Endothelial cell of umbilical vein (primary cell): ENCODE results near the gene CLNK. TPM values are rescaled to one million over a fixed set of nuclear protein-coding genes. Genes with fewer than 3 reads are reported as not detected.

Experiments
- BruUV-seq: library from RNA; stranded (reverse); fragments of 400-500 nt; replicated peaks from 2 replicates; lab custom pipeline; 2021; lab: Mats Ljungman, UMichigan
- CTCF ChIA-PET: fragments of 300-600, 350-600 bp; sonication (Branson Sonifier 250); formaldehyde crosslinking; loops from one replicate; lab custom pipeline; 2021; ENCODE audit warnings: antibody characterized with exemption, inconsistent platforms; lab: Charles Lee
- POLR2A ChIA-PET: fragments of 300-600, 350-600 bp; sonication (Branson Sonifier 250); formaldehyde crosslinking; loops from one replicate; lab custom pipeline; 2021; ENCODE audit warnings: antibody characterized with exemption, inconsistent platforms; lab: Charles Lee
- DNase-seq: peaks from one replicate; pipeline ENCODE4 v3.0.0-alpha.2; 2011; ENCODE audit warnings: low read depth, low spot score
- FAIRE-seq: peaks from 2 replicates; lab custom pipeline; 2011; peaks lifted over from hg19 to GRCh38; lab: Jason Lieb, UNC
- H2AFZ ChIP-seq: 2 replicates; pipeline ENCODE4 v1.6.0; 2012; ENCODE audit warnings: low read depth, low read length, control low read depth, inconsistent platforms
- H3K27ac ChIP-seq: 2 replicates; pipeline ENCODE4 v1.5.1; 2011; ENCODE audit warnings: low read depth, mild to moderate bottlenecking, control low read depth, low read length, moderate library complexity; ENCODE audit not compliant: insufficient read depth
- H3K27me3 ChIP-seq, 2 experiments: 2 replicates each; pipeline versions ENCODE4 v1.6.0 to v1.6.1; 2011; ENCODE audit warnings: low read length in 2 of 2, mixed read lengths in 1 of 2; ENCODE audit not compliant: control insufficient read depth in 2 of 2, insufficient read depth in 2 of 2
- H3K36me3 ChIP-seq, 2 experiments: 2 replicates in 1 of 2; 3 replicates in 1 of 2; pipeline ENCODE4 v1.5.1; 2011; ENCODE audit warnings: low read length in 2 of 2, mild to moderate bottlenecking in 1 of 2, moderate library complexity in 1 of 2; ENCODE audit not compliant: control insufficient read depth in 2 of 2, insufficient read depth in 2 of 2; ENCODE audit errors: extremely low read depth in 1 of 2
- H3K4me1 ChIP-seq: 3 replicates; pipeline ENCODE4 v1.5.1; 2011; ENCODE audit warnings: mild to moderate bottlenecking, low read length; ENCODE audit not compliant: control insufficient read depth, insufficient read depth; ENCODE audit errors: extremely low read depth
- H3K4me2 ChIP-seq: 2 replicates; pipeline ENCODE4 v1.6.1; 2011; ENCODE audit warnings: low read length, control low read depth, mixed read lengths; ENCODE audit not compliant: insufficient read depth
- H3K4me3 ChIP-seq, 3 experiments: fragments of 200-600 bp in 1 of 3; sonication (generic), shearing (Covaris generic) in 1 of 3; replicated peaks in 1 of 3; 2 replicates each; pipeline ENCODE4 v1.5.1; 2011 to 2016; ENCODE audit warnings: control low read depth in 3 of 3, low read length in 3 of 3, mild to moderate bottlenecking in 2 of 3, inconsistent platforms in 1 of 3, low read depth in 1 of 3, moderate library complexity in 1 of 3; ENCODE audit not compliant: insufficient read depth in 1 of 3
- H3K79me2 ChIP-seq: 2 replicates; pipeline ENCODE4 v1.6.0; 2012; ENCODE audit warnings: low read length, inconsistent platforms; ENCODE audit not compliant: control insufficient read depth, insufficient read depth
- H3K9ac ChIP-seq: replicated peaks from 2 replicates; pipeline ENCODE3; 2011; ENCODE audit warnings: low read length, control low read depth; ENCODE audit not compliant: insufficient read depth; ENCODE audit errors: extremely low read depth
- H3K9me1 ChIP-seq: replicated peaks from 3 replicates; pipeline ENCODE4 v1.6.0; 2011; ENCODE audit warnings: mild to moderate bottlenecking, low read length; ENCODE audit not compliant: control insufficient read depth, insufficient read depth; ENCODE audit errors: extremely low read depth
- H3K9me3 ChIP-seq: replicated peaks from 2 replicates; pipeline ENCODE4 v1.5.1; 2012; ENCODE audit warnings: low read length, inconsistent platforms; ENCODE audit not compliant: control insufficient read depth, insufficient read depth
- H4K20me1 ChIP-seq: replicated peaks from 2 replicates; pipeline ENCODE3; 2011; ENCODE audit warnings: mild to moderate bottlenecking, low read length; ENCODE audit not compliant: control insufficient read depth, insufficient read depth; ENCODE audit errors: extremely low read depth
- EZH2 ChIP-seq: IDR thresholded peaks from 2 replicates; pipeline ENCODE4 v1.6.1; 2012; ENCODE audit warnings: borderline replicate concordance, low read depth, mild to moderate bottlenecking, moderate library complexity, low read length, inconsistent platforms; ENCODE audit not compliant: severe bottlenecking
- FOS ChIP-seq: IDR thresholded peaks from 2 replicates; pipeline ENCODE4 v1.6.1; 2011; ENCODE audit warnings: mild to moderate bottlenecking, low read length, moderate library complexity, borderline replicate concordance; ENCODE audit not compliant: insufficient read depth
- GATA2 ChIP-seq: IDR thresholded peaks from 2 replicates; pipeline ENCODE4 v1.7.0; 2011; ENCODE audit warnings: low read depth, mild to moderate bottlenecking, moderate library complexity, mixed read lengths, low read length; ENCODE audit not compliant: insufficient read length, insufficient read depth
- JUN ChIP-seq: IDR thresholded peaks from 2 replicates; pipeline ENCODE4 v1.6.1; 2011; ENCODE audit warnings: borderline replicate concordance, low read depth; ENCODE audit not compliant: insufficient read length, insufficient read depth
- MYC ChIP-seq: IDR thresholded peaks from one replicate; pipeline ENCODE4 v1.6.1; 2011; ENCODE audit warnings: mild to moderate bottlenecking, low read depth, low read length
- POLR2A ChIP-seq: IDR thresholded peaks from 2 replicates; pipeline ENCODE4 v1.6.1; 2012; ENCODE audit warnings: low read depth, mild to moderate bottlenecking, control low read depth, low read length
- POLR2AphosphoS5 ChIP-seq: IDR thresholded peaks from 2 replicates; pipeline ENCODE4 v1.6.1; 2012; ENCODE audit warnings: low read depth, mild to moderate bottlenecking, control low read depth, low read length, moderate library complexity; ENCODE audit not compliant: insufficient read depth
- dilution Hi-C: fragments of 300-500 bp; cut with MboI; formaldehyde crosslinking; loops from one replicate; pipeline ENCODE4 v1.15.0; 2019; ENCODE audit warnings: low sequenced_read_pairs; ENCODE audit not compliant: extremely low pct_ligation_motif_present
- intact Hi-C: fragments of 100-400 bp; cut with micrococcal nuclease; formaldehyde crosslinking; loops from one replicate; pipeline ENCODE4 v1.10.0; 2022
- polyA plus RNA-seq, 4 experiments: library from polyadenylated mRNA; depleted of rRNA in 3 of 4; stranded (reverse) in 3 of 4; unstranded in 1 of 4; fragments of >200 nt; gene quantifications; 2 replicates each; pipeline versions ENCODE4 v1.2.1 to v1.2.3, GENCODE V29; 2011 to 2012; ENCODE audit warnings: missing spikeins in 1 of 4
- total RNA-seq: library from RNA; stranded (reverse); gene quantifications from 2 replicates; pipeline ENCODE4 v1.2.3, GENCODE V29; 2021
- TF ChIP-seq, protein P1 (sequence below): IDR thresholded peaks from 2 replicates; pipeline ENCODE4 v1.6.1; 2011; ENCODE audit not compliant: insufficient read depth, insufficient read length
- TF ChIP-seq, protein P2 (sequence below), 2 donors: IDR thresholded peaks; 1 replicate in 1 of 2; 2 replicates in 1 of 2; pipeline ENCODE4 v1.5.1; 2011; ENCODE audit warnings: low read length in 2 of 2, mild to moderate bottlenecking in 2 of 2, moderate library complexity in 2 of 2, control low read depth in 1 of 2, inconsistent platforms in 1 of 2, low read depth in 1 of 2; ENCODE audit not compliant: insufficient read depth in 1 of 2; ENCODE audit errors: extremely low read depth in 1 of 2

CLNK gene
- total and polyA plus RNA-seq, 2 donors (not counting 3 experiments of a cell fraction or from before 2014, with no cell fraction given): not detected

DNA sequence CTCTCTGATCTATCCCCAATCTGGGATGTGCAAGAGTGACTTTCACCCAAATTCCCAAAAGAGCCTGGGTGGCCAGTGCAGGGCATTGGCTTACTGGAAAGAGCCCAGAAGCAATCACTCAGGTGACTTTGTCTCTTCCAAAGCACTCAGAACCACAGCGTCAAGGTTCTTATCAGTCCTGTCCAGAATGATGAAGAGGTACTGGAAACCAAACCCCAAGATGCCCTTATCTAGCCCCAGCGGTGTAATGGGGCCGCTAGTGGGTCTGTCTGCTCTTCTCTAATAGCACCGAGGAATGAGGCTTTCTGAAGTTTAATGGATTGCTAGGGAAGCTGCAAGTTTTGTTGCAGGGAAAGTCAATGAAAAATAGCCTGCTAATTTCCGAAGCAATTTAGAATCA, 21.6 kb downstream of the CLNK start:
- intact Hi-C loops (loop anchor here (10.0 kb wide), 1 partner anchor 962 kb away; no protein-coding TSS in a partner anchor), dilution Hi-C loops (no loop called here)
- H2AFZ ChIP-seq: no peak overlapping the region
- FAIRE-seq (no peak), DNase-seq (no peak)
- BruUV-seq: no TSS peak
- no peaks in the 10 kb centered on the region for H4K20me1 ChIP-seq
- no peak overlapping the region for H3K4me3 ChIP-seq
- peaks cover 0 to 4% of the 10 kb centered on the region in 2 experiments for H3K27me3 ChIP-seq
- peaks cover 16% of the 10 kb centered on the region for H3K4me1 ChIP-seq
- H3K9ac ChIP-seq: no peak overlapping the region
- H3K27ac ChIP-seq: no peak overlapping the region
- no peaks in the 10 kb centered on the region for H3K36me3 ChIP-seq
- ChIA-PET POLR2A (no interaction called here), CTCF (no interaction called here)
- no peaks in the 10 kb centered on the region for H3K79me2 ChIP-seq
- no peaks in the 10 kb centered on the region for H3K9me3 ChIP-seq
- H3K4me2 ChIP-seq: no peak overlapping the region
- H3K9me1 ChIP-seq: no peaks in the 10 kb centered on the region
- TF ChIP-seq EZH2 (no peak), MYC (no peak), JUN (no peak), POLR2AphosphoS5 (no peak), FOS (no peak), GATA2 (no peak), POLR2A (no peak)
- TF ChIP-seq, protein P1, sequence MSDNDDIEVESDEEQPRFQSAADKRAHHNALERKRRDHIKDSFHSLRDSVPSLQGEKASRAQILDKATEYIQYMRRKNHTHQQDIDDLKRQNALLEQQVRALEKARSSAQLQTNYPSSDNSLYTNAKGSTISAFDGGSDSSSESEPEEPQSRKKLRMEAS: no peak
- TF ChIP-seq, protein P2, sequence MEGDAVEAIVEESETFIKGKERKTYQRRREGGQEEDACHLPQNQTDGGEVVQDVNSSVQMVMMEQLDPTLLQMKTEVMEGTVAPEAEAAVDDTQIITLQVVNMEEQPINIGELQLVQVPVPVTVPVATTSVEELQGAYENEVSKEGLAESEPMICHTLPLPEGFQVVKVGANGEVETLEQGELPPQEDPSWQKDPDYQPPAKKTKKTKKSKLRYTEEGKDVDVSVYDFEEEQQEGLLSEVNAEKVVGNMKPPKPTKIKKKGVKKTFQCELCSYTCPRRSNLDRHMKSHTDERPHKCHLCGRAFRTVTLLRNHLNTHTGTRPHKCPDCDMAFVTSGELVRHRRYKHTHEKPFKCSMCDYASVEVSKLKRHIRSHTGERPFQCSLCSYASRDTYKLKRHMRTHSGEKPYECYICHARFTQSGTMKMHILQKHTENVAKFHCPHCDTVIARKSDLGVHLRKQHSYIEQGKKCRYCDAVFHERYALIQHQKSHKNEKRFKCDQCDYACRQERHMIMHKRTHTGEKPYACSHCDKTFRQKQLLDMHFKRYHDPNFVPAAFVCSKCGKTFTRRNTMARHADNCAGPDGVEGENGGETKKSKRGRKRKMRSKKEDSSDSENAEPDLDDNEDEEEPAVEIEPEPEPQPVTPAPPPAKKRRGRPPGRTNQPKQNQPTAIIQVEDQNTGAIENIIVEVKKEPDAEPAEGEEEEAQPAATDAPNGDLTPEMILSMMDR (IDR thresholded peaks at IDR 0.05; ENCODE audit: extremely low read depth in 1 of 2, insufficient read depth in 1 of 2, low read depth in 1 of 2, low read length in 2 of 2): no peak
